ENCODE data around the gene BANP. TPM values are rescaled to one million over a fixed set of nuclear protein-coding genes. Genes with fewer than 3 reads are reported as not detected.

The BANP gene
- total RNA-seq, 1 donor from 2014 or later: 30.4 TPM

- Mint-ChIP-seq H3K9me3 (no peaks in the 10 kb centered on the region), H3K27ac (no peak overlapping the region), H3K27me3 (ENCODE audit: insufficient read depth, low read depth) (peaks cover 3% of the 10 kb centered on the region), H3K4me3 (no peak overlapping the region), H3K36me3 (peaks cover 2% of the 10 kb centered on the region), H3K4me1 (no peaks in the 10 kb centered on the region)
- Histone ChIP-seq H3K4me2 (no peak overlapping the region), H3K27ac (no peak overlapping the region), H2AFZ (replicated peaks) (no peak overlapping the region), H3K9me3 (ENCODE audit: low read depth) (no peaks in the 10 kb centered on the region), H3F3A (ENCODE audit: low read depth) (no peaks in the 10 kb centered on the region), H3K4me3 (no peak overlapping the region), H4K20me1 (ENCODE audit: low read depth) (no peaks in the 10 kb centered on the region), H3K36me3 (no peaks in the 10 kb centered on the region), H3K4me1 (no peaks in the 10 kb centered on the region), H3K9ac (no peak overlapping the region), H3K27me3 (no peaks in the 10 kb centered on the region), H3K79me2 (ENCODE audit: low read depth) (no peaks in the 10 kb centered on the region)
- no peak for DNase-seq (ENCODE audit: low spot score)
- TF ChIP-seq CTCF (IDR thresholded peaks at IDR 0.05) (no peak), EZH2 (IDR thresholded peaks at IDR 0.05) (no peak), EZH2phosphoT487 (IDR thresholded peaks at IDR 0.05) (no peak)
Measured at GRCh38 chr16:88070341-88070740, 119.1 kb downstream of the BANP start.

GRCh38 chr16:88070989-88071625 is 119.9 kb downstream of the BANP start:
- no peak overlapping the region for H3K9ac ChIP-seq
- DNase-seq (ENCODE audit: low spot score): no peak
- no peaks in the 10 kb centered on the region for H3K27me3 ChIP-seq
- H3K27ac Mint-ChIP-seq: no peak overlapping the region
- no peak overlapping the region for H3K27ac ChIP-seq
- H3K4me3 Mint-ChIP-seq: no peak overlapping the region
- no peak overlapping the region for H3K4me3 ChIP-seq
- no peaks in the 10 kb centered on the region for H3K36me3 ChIP-seq
- no peak overlapping the region for H2AFZ ChIP-seq (replicated peaks)
- no peaks in the 10 kb centered on the region for H4K20me1 ChIP-seq (ENCODE audit: low read depth)
- H3K27me3 Mint-ChIP-seq (ENCODE audit: insufficient read depth, low read depth): peaks cover 3% of the 10 kb centered on the region
- no peaks in the 10 kb centered on the region for H3K79me2 ChIP-seq (ENCODE audit: low read depth)
- no peaks in the 10 kb centered on the region for H3K4me1 ChIP-seq
- TF ChIP-seq EZH2 (IDR thresholded peaks at IDR 0.05) (no peak), EZH2phosphoT487 (IDR thresholded peaks at IDR 0.05) (no peak), CTCF (IDR thresholded peaks at IDR 0.05) (no peak)
- no peaks in the 10 kb centered on the region for H3K4me1 Mint-ChIP-seq
- no peaks in the 10 kb centered on the region for H3K9me3 ChIP-seq (ENCODE audit: low read depth)
- no peak overlapping the region for H3K4me2 ChIP-seq
- H3F3A ChIP-seq (ENCODE audit: low read depth): no peaks in the 10 kb centered on the region
- H3K9me3 Mint-ChIP-seq: no peaks in the 10 kb centered on the region
- peaks cover 4% of the 10 kb centered on the region for H3K36me3 Mint-ChIP-seq

- H4K20me1 ChIP-seq (ENCODE audit: low read depth): no peaks in the 10 kb centered on the region
- peaks cover 4% of the 10 kb centered on the region for H3K36me3 Mint-ChIP-seq
- no peak overlapping the region for H3K9ac ChIP-seq
- H3K9me3 Mint-ChIP-seq: no peaks in the 10 kb centered on the region
- no peaks in the 10 kb centered on the region for H3F3A ChIP-seq (ENCODE audit: low read depth)
- no peak for TF ChIP-seq CTCF (IDR thresholded peaks at IDR 0.05)
- TF ChIP-seq EZH2 (IDR thresholded peaks at IDR 0.05): no peak
- no peak for TF ChIP-seq EZH2phosphoT487 (IDR thresholded peaks at IDR 0.05)
- no peaks in the 10 kb centered on the region for H3K9me3 ChIP-seq (ENCODE audit: low read depth)
- H3K27me3 Mint-ChIP-seq (ENCODE audit: insufficient read depth, low read depth): peaks cover 3% of the 10 kb centered on the region
- H3K27ac Mint-ChIP-seq: no peak overlapping the region
- no peak for DNase-seq (ENCODE audit: low spot score)
- no peaks in the 10 kb centered on the region for H3K79me2 ChIP-seq (ENCODE audit: low read depth)
- no peak overlapping the region for H3K4me2 ChIP-seq
- no peaks in the 10 kb centered on the region for H3K36me3 ChIP-seq
- H2AFZ ChIP-seq (replicated peaks): no peak overlapping the region
- no peaks in the 10 kb centered on the region for H3K4me1 ChIP-seq
- no peak overlapping the region for H3K4me3 Mint-ChIP-seq
- no peaks in the 10 kb centered on the region for H3K27me3 ChIP-seq
- no peak overlapping the region for H3K4me3 ChIP-seq
- no peak overlapping the region for H3K27ac ChIP-seq
- no peaks in the 10 kb centered on the region for H3K4me1 Mint-ChIP-seq
Measured at GRCh38 chr16:88071908-88072307, 120.7 kb downstream of the BANP start.

Measured in neural progenitor cell (in vitro differentiated cells).